ENCODE results near the gene MORC1. TPM values are rescaled to one million over a fixed set of nuclear protein-coding genes. Genes with fewer than 3 reads are reported as not detected.

The MORC1 gene
- total and polyA plus RNA-seq, 9 donors: 0.05 to 0.52 (median 0.12) TPM; not detected in 4

DNA sequence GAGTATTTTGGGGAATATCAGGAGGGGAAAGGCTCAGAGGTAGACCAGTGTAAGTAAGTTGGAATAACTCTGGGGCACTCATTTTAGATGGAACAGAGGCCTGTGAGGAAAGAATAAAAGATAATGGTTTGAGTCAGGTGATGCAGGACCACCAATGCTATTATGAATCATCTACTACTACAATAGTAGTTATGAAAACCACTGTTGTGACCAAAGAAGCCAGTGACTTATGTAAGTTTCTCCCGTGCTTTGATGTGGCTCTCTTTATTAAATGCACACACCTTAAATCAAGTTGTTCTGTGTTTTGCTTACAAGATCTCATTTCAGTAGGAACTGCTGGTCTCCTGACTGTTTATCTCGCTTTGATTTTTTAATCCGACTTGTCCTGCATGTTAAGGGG is 151.2 kb downstream of the MORC1 start:
- Histone ChIP-seq H3K27me3 (no peaks in the 10 kb centered on the region), H3K9me3 (no peaks in the 10 kb centered on the region), H3K4me3 (no peak overlapping the region), H3K4me1 (ENCODE audit: insufficient read depth) (peaks cover 2% of the 10 kb centered on the region), H3K27ac (no peak overlapping the region), H3K36me3 (no peaks in the 10 kb centered on the region)
- TF ChIP-seq POLR2A (IDR thresholded peaks at IDR 0.05) (no peak), EP300 (IDR thresholded peaks at IDR 0.05) (no peak)
- TF ChIP-seq, protein P1, sequence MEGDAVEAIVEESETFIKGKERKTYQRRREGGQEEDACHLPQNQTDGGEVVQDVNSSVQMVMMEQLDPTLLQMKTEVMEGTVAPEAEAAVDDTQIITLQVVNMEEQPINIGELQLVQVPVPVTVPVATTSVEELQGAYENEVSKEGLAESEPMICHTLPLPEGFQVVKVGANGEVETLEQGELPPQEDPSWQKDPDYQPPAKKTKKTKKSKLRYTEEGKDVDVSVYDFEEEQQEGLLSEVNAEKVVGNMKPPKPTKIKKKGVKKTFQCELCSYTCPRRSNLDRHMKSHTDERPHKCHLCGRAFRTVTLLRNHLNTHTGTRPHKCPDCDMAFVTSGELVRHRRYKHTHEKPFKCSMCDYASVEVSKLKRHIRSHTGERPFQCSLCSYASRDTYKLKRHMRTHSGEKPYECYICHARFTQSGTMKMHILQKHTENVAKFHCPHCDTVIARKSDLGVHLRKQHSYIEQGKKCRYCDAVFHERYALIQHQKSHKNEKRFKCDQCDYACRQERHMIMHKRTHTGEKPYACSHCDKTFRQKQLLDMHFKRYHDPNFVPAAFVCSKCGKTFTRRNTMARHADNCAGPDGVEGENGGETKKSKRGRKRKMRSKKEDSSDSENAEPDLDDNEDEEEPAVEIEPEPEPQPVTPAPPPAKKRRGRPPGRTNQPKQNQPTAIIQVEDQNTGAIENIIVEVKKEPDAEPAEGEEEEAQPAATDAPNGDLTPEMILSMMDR (IDR thresholded peaks at IDR 0.05): no peak
- DNase-seq: no peak
- intact Hi-C loops (cut with DNase I): no loop called here
- WGBS, 3 donors: 58 to 92% (median 92%) methylated on average over 3 of the region's 3 CpGs

GRCh38 chr3:108959017-108959416 is 158.9 kb downstream of the MORC1 start:
- intact Hi-C loops (cut with DNase I): no loop called here
- no peak overlapping the region for H3K27ac ChIP-seq
- H3K36me3 ChIP-seq: no peaks in the 10 kb centered on the region
- H3K4me3 ChIP-seq: no peak overlapping the region
- peaks cover 3% of the 10 kb centered on the region for H3K4me1 ChIP-seq (ENCODE audit: insufficient read depth)
- no peak for DNase-seq
- WGBS, 3 donors: 35 to 68% (median 49%) methylated on average over 1 of the region's 1 CpG
- H3K9me3 ChIP-seq: no peaks in the 10 kb centered on the region
- TF ChIP-seq POLR2A (IDR thresholded peaks at IDR 0.05) (no peak), EP300 (IDR thresholded peaks at IDR 0.05) (no peak)
- TF ChIP-seq, protein P1 (IDR thresholded peaks at IDR 0.05): no peak
- H3K27me3 ChIP-seq: no peaks in the 10 kb centered on the region

DNA sequence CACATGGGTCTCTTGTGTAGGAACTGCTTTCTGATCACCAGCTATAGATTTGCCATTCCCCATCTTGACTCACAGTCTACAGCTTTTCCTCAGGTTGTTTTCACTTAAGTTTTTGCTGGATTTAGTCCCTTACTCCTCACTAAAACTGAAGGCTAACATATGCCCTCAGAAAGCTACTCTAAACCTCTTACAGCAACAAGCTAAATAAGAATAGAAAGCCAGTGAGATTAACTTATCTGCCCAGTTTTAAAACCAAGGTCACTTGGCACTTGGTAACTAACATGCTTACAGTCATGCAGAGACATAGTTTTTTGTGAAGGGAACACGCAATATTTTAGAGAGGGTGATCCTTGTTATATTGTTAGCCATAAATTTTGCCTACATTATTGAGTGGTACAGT is 164.2 kb downstream of the MORC1 start, which contains the start of gene GUCA1C:
GUCA1C (minus strand) TSS at position 180 of the 400 bp plus-strand sequence; CDS start at position 63, 117 bp downstream.
- intact Hi-C loops (cut with DNase I): no loop called here
- TF ChIP-seq, protein P1 (IDR thresholded peaks at IDR 0.05): no peak
- TF ChIP-seq EP300 (IDR thresholded peaks at IDR 0.05) (no peak), POLR2A (IDR thresholded peaks at IDR 0.05) (no peak)
- WGBS, 3 donors: 60 to 72% (median 61%) methylated on average over 1 of the region's 1 CpG
- Histone ChIP-seq H3K4me3 (no peak within 1 kb of the TSS), H3K27me3 (no peaks in the 10 kb centered on the region), H3K36me3 (no peaks in the 10 kb centered on the region), H3K27ac (no peak within 1 kb of the TSS), H3K4me1 (ENCODE audit: insufficient read depth) (no peaks in the 10 kb centered on the region), H3K9me3 (no peaks in the 10 kb centered on the region)
- no peak for DNase-seq

- TF ChIP-seq, protein P1 (IDR thresholded peaks at IDR 0.05): no peak
- TF ChIP-seq EP300 (IDR thresholded peaks at IDR 0.05): no peak
- TF ChIP-seq POLR2A (IDR thresholded peaks at IDR 0.05): no peak
- Histone ChIP-seq H3K4me3 (no peak overlapping the region), H3K4me1 (ENCODE audit: insufficient read depth) (no peaks in the 10 kb centered on the region), H3K27me3 (no peaks in the 10 kb centered on the region), H3K9me3 (no peaks in the 10 kb centered on the region), H3K36me3 (no peaks in the 10 kb centered on the region), H3K27ac (no peak overlapping the region)
- intact Hi-C loops (cut with DNase I): no loop called here
- WGBS, 3 donors: 78 to 84% (median 78%) methylated on average over 4 of the region's 4 CpGs
- no peak for DNase-seq
Measured at GRCh38 chr3:108953210-108953609, 164.7 kb downstream of the MORC1 start.
